Measurements from ENCODE around the gene GABRG3.

- TF ChIP-seq CTCF (IDR thresholded peaks at IDR 0.05; ENCODE audit: low read depth, low read length, missing input control) (no peak), REST (IDR thresholded peaks at IDR 0.05) (no peak), SP1 (IDR thresholded peaks at IDR 0.05) (no peak), ATF3 (IDR thresholded peaks at IDR 0.05) (no peak), EGR1 (IDR thresholded peaks at IDR 0.05; ENCODE audit: low read depth in 2 of 2) (no peak), GABPA (IDR thresholded peaks at IDR 0.05 in 1 of 2, conservative IDR thresholded peaks at IDR 0.05 in 1 of 2) (no peak), YY1 (IDR thresholded peaks at IDR 0.05) (no peak), RAD21 (IDR thresholded peaks at IDR 0.05) (no peak), MAX (IDR thresholded peaks at IDR 0.05) (no peak), FOXA1 (IDR thresholded peaks at IDR 0.05) (no peak), FOXA2 (IDR thresholded peaks at IDR 0.05) (no peak), JUND (IDR thresholded peaks at IDR 0.05) (no peak), TAF1 (conservative IDR thresholded peaks at IDR 0.05) (no peak)
Observed at GRCh38 chr15:27414168-27414870, 443.3 kb downstream of the GABRG3 start.

All from liver (tissue), 3 donors.